Astrocyte of the spinal cord (primary cell): ENCODE data around the gene PAFAH1B2.

Experiments used
- DNase-seq: peaks from one replicate; pipeline ENCODE4 v3.0.0; 2011; ENCODE audit warnings: low read depth, low spot score
- H3K4me3 ChIP-seq: 2 replicates; pipeline ENCODE4 v1.5.1; 2011; ENCODE audit warnings: low read depth, mild to moderate bottlenecking, low read length, moderate library complexity
- in situ Hi-C: cut with HindIII; loops from 2 replicates; pipeline ENCODE4 v1.10.0; 2017; ENCODE audit warnings: low sequenced_read_pairs
- TF ChIP-seq, protein P1 (sequence below): IDR thresholded peaks from 2 replicates; pipeline ENCODE4 v1.5.1; 2012; ENCODE audit warnings: low read depth, mild to moderate bottlenecking, low read length, inconsistent platforms

Gene PAFAH1B2

DNA sequence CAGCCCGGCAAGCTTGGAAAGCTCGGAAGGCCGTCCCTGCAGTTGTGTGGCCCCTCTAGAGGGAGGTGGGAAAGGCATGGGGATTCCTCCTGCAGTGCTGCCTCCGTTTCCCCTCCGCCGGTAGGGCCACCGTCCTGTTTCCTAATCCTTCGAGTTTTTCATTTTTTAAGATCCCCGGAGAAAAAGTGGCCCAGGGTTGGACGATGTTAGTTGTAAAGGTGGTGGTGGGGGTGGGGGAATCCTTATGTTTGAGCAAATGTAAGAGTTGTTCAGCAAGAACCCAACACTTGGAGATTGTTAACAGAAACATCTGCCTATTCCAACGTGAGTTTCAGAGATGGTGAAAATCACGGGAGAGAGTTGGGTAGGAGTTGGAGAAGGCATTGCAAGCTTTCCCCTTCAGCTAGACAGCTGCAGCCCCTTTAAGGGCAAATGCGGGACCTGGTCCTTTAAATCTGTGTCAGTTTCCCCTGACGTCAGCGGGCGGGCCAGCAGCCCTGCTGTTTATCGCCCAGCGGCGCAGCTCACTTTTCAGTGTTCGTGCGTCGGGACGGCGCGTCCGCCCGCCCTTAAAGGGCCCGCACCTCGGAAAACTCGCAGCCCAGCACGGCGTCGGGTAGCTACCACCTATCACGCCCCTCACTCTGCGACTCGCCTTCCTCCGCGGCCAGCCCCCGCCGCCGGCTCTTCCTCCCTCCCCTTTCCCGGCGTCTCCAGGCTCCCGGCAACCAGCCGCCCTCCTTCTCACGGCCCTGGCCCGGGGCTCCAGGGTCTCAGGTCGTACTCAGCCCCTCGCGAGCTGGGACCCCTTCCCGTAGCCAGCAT lies 34.3 kb downstream of the PAFAH1B2 start, which contains the start of gene SIDT2:
SIDT2 (plus strand) TSS at position 534 of the 825 bp plus-strand sequence. CDS start 521 bp downstream, outside the sequence.
- DNase-seq, result peak; percentile 97
- peak within 1 kb of the TSS; percentile 75 for H3K4me3 ChIP-seq
- TF ChIP-seq, protein P1, sequence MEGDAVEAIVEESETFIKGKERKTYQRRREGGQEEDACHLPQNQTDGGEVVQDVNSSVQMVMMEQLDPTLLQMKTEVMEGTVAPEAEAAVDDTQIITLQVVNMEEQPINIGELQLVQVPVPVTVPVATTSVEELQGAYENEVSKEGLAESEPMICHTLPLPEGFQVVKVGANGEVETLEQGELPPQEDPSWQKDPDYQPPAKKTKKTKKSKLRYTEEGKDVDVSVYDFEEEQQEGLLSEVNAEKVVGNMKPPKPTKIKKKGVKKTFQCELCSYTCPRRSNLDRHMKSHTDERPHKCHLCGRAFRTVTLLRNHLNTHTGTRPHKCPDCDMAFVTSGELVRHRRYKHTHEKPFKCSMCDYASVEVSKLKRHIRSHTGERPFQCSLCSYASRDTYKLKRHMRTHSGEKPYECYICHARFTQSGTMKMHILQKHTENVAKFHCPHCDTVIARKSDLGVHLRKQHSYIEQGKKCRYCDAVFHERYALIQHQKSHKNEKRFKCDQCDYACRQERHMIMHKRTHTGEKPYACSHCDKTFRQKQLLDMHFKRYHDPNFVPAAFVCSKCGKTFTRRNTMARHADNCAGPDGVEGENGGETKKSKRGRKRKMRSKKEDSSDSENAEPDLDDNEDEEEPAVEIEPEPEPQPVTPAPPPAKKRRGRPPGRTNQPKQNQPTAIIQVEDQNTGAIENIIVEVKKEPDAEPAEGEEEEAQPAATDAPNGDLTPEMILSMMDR, result no peak
- in situ Hi-C loops, result no loop called here

DNA sequence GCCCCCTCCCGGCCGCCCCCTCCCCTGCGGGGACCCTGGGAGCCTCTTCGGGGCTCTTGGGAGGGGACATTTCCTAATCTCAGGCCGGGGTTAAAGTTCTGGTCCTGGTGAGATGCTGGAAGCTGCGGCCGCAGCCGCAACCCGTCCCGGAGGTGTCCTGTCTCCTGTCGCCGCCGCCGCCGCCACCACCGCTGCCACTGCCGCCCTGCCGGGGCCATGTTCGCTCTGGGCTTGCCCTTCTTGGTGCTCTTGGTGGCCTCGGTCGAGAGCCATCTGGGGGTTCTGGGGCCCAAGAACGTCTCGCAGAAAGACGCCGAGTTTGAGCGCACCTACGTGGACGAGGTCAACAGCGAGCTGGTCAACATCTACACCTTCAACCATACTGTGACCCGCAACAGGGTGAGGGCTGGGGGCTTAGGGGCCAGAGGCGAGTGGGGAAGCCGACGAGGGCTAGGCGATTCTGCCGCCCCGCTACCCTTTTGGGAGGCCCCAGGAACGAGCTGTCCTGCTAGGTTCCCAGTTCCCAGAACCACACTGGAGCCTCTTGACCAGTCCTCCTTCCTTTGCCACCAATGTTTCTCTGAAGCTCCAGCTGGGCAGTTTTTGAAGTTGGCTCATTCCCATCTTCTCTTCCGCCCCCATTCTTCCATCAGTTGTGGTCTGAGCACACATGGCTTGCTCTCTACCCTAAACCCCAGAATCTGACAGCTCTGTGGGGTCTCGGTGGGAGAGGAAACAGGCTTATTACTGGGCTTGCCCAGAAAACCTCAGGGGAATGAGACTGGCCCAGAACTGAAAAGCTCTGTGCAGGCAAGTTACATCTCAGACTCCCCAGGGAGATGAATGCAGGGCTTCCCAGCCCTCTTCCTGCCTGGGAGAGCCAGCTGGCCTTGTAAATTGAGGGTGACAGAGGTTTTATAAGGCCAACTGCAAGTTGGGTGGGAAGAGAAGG lies 35.2 kb downstream of the PAFAH1B2 start:
- H3K4me3 ChIP-seq, result peak overlapping the region; percentile 75
- peak; percentile 49 for DNase-seq
- in situ Hi-C loops, result no loop called here
- TF ChIP-seq, protein P1, result no peak

DNA sequence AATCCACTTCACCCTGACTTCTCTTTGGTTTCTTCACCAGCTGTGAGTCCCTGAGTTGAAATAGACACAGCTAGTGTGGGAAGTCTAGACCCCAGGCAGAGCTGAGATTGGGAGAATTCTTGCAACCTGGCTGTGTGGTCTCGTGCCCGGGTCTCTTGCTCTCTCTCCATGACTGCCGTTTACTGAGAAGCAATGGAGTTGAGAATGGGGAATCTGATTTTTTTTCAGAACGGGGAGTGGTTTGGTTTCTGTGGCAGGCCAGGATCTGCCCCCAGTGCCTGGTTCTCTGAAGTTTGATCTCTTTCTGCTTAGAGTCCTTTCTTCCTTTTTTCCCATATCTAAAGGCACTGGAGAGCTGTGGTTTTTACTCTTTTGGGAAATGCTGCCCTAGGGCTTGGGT lies 35.9 kb downstream of the PAFAH1B2 start:
- TF ChIP-seq, protein P1, result no peak
- in situ Hi-C loops, result no loop called here
- no peak for DNase-seq
- peak overlapping the region; percentile 75 for H3K4me3 ChIP-seq

DNA sequence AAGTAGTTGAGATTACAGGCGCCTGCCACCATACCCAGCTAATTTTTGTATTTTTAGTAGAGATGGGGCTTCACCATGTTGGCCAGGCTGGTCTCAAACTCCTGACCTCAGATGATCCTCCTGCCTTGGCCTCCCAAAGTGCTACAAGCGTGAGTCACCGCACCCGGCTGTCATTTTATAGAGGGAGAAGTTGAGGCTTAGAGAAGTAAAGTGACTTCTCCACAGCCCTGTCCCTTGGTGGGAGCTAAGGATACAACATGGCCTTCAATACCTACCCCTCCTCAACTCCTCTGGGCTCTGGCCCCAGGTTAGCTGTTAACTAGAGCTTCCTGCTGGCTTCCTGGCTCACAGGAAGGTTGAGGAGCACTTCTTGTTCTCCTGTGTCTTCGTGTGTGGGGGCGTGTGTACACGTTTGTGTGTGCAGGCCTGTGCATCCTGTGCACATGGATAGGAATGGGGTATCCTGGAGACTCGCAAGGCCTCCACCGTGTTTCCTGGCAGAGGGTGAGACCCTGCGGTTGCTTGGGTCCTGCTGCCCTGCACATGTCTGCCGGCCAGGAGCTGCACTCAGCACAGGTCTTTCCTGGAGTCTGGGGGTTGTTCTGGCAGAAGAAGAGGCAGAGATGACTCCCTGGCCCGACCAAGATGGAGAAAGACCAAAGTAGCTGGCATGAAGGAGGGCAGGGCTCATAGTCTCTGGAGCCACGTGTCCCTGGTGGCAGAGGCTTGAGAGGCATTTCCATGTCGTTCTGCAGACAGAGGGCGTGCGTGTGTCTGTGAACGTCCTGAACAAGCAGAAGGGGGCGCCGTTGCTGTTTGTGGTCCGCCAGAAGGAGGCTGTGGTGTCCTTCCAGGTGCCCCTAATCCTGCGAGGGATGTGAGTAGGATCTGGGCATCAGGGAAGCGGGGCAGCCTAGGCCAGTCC lies 36.8 kb downstream of the PAFAH1B2 start:
- in situ Hi-C loops, result no loop called here
- DNase-seq, result peak; percentile 63
- H3K4me3 ChIP-seq, result no peak overlapping the region
- TF ChIP-seq, protein P1, result peak; percentile 74

DNA sequence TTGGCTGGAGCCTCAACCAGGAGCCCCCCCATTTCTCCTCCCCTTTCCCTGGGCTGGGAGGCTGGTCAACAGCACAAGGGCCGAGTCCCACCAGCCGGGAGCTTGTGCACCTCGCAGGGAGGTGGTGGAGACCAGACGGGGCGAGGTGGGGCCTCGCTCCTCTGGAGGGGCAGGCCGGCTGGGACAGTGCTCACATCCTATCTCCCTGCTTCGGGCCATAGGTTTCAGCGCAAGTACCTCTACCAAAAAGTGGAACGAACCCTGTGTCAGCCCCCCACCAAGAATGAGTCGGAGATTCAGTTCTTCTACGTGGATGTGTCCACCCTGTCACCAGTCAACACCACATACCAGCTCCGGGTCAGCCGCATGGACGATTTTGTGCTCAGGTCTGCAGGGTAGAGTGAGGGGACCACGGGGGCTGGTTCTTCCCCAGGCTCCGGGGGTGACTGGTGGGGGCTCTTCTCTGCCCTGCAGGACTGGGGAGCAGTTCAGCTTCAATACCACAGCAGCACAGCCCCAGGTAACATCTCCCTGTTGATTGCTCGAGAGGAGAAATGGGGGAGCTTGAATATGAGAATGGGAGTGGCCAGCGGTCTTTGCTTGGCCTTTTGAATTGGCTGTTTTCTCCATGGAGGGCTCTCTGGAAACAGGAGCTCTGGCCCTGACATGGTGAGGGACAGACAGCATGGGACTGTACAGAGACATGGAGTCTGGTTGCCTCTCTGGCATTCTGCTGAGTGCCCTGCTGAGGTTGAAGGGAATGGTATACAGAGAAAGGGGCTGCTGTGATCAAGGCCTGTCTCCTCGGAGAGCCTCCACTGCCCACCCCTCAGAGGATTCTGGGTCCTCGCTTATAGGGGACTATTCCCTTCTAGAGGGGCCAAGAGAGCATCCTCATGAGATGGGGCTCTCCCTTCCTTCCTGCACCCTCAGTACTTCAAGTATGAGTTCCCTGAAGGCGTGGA lies 37.8 kb downstream of the PAFAH1B2 start:
- in situ Hi-C loops, result no loop called here

More for the DNA sequence above, 37.8 kb downstream of the PAFAH1B2 start:
- H3K4me3 ChIP-seq, result no peak overlapping the region
- TF ChIP-seq, protein P1, result no peak
- DNase-seq, result no peak
